Measurements from ENCODE around the gene SYT6. TPM values are rescaled to one million over a fixed set of nuclear protein-coding genes. Genes with fewer than 3 reads are reported as not detected.

The SYT6 gene
- total and polyA plus RNA-seq, 4 donors, result 0.01 to 4.2 TPM; not detected in 2

- ATAC-seq (ENCODE audit: insufficient read depth, low FRiP score), result no peak
- TF ChIP-seq CTCF (IDR thresholded peaks at IDR 0.05; ENCODE audit: control extremely low read depth, extremely low read depth), result no peak
- Histone ChIP-seq H3K9ac (ENCODE audit: insufficient read depth in 1 of 2, low read length in 2 of 2) (no peak overlapping the region), H3K27me3 (ENCODE audit: control insufficient read depth in 3 of 3, insufficient read depth in 3 of 3, low read length in 2 of 3) (no peaks in the 10 kb centered on the region), H3K4me3 (no peak overlapping the region), H3K4me1 (ENCODE audit: control insufficient read depth in 5 of 5, insufficient read depth in 5 of 5, low read length in 5 of 5) (peaks cover 0 to 8% (median under 1%) of the 10 kb centered on the region in 5 donors), H3K9me3 (ENCODE audit: control insufficient read depth in 4 of 4, insufficient read depth in 3 of 4, low read length in 3 of 4) (no peaks in the 10 kb centered on the region), H3K27ac (ENCODE audit: low read depth in 1 of 2, low read length in 1 of 2) (no peak overlapping the region), H3K36me3 (ENCODE audit: control insufficient read depth in 4 of 4, insufficient read depth in 4 of 4, low read length in 4 of 4) (no peaks in the 10 kb centered on the region)
- DNase-seq, result peak; percentile 46 to 67 (median 63)
- 44 to 67% methylated on average over 4 of the region's 4 CpGs for WGBS, 2 donors
Observed at GRCh38 chr1:114108751-114109255, 44.9 kb downstream of the SYT6 start.

- TF ChIP-seq CTCF (IDR thresholded peaks at IDR 0.05; ENCODE audit: control extremely low read depth, extremely low read depth), result no peak
- WGBS, 2 donors, result 82 to 93% methylated on average over 7 of the region's 7 CpGs
- ATAC-seq (ENCODE audit: insufficient read depth, low FRiP score) (no peak), DNase-seq (no peak)
- Histone ChIP-seq H3K9me3 (ENCODE audit: control insufficient read depth in 4 of 4, insufficient read depth in 3 of 4, low read length in 3 of 4) (no peaks in the 10 kb centered on the region), H3K27me3 (ENCODE audit: control insufficient read depth in 3 of 3, insufficient read depth in 3 of 3, low read length in 2 of 3) (no peaks in the 10 kb centered on the region), H3K4me1 (ENCODE audit: control insufficient read depth in 5 of 5, insufficient read depth in 5 of 5, low read length in 5 of 5) (peaks cover 0 to 8% (median 0%) of the 10 kb centered on the region in 5 donors), H3K4me3 (no peak overlapping the region), H3K27ac (ENCODE audit: low read depth in 1 of 2, low read length in 1 of 2) (no peak overlapping the region), H3K36me3 (ENCODE audit: control insufficient read depth in 4 of 4, insufficient read depth in 4 of 4, low read length in 4 of 4) (peaks cover 0 to 7% (median 2%) of the 10 kb centered on the region in 4 donors), H3K9ac (ENCODE audit: insufficient read depth in 1 of 2, low read length in 2 of 2) (no peak overlapping the region)
Observed at GRCh38 chr1:114107474-114108435, 45.9 kb downstream of the SYT6 start.

- no peak overlapping the region for H3K27ac ChIP-seq (ENCODE audit: low read depth in 1 of 2, low read length in 1 of 2)
- H3K27me3 ChIP-seq (ENCODE audit: control insufficient read depth in 3 of 3, insufficient read depth in 3 of 3, low read length in 2 of 3), result no peaks in the 10 kb centered on the region
- H3K4me1 ChIP-seq (ENCODE audit: control insufficient read depth in 5 of 5, insufficient read depth in 5 of 5, low read length in 5 of 5), result peaks cover 0 to 8% (median 0%) of the 10 kb centered on the region in 5 donors
- no peak overlapping the region for H3K9ac ChIP-seq (ENCODE audit: insufficient read depth in 1 of 2, low read length in 2 of 2)
- 78 to 87% methylated on average over 14 of the region's 14 CpGs for WGBS, 2 donors
- ATAC-seq (ENCODE audit: insufficient read depth, low FRiP score), result no peak
- peaks cover 0 to 13% (median 5%) of the 10 kb centered on the region in 4 donors for H3K36me3 ChIP-seq (ENCODE audit: control insufficient read depth in 4 of 4, insufficient read depth in 4 of 4, low read length in 4 of 4)
- H3K9me3 ChIP-seq (ENCODE audit: control insufficient read depth in 4 of 4, insufficient read depth in 3 of 4, low read length in 3 of 4), result no peaks in the 10 kb centered on the region
- no peak overlapping the region for H3K4me3 ChIP-seq
- peak; percentile 39 to 54 (median 44) for DNase-seq
- no peak for TF ChIP-seq CTCF (IDR thresholded peaks at IDR 0.05; ENCODE audit: control extremely low read depth, extremely low read depth)
Observed at GRCh38 chr1:114105421-114105979, 48.2 kb downstream of the SYT6 start.
